ENCODE data around the gene CAMK1D. TPM values are rescaled to one million over a fixed set of nuclear protein-coding genes. Genes with fewer than 3 reads are reported as not detected.

CAMK1D gene
- total RNA-seq, 1 experiment from 2014 or later, result 10.2 TPM

GRCh38 chr10:12822893-12823170 lies 473.5 kb downstream of the CAMK1D start:
- DNase-seq (ENCODE audit: low spot score), result no peak
- Mint-ChIP-seq H3K4me3 (no peak overlapping the region), H3K4me1 (peaks cover 11% of the 10 kb centered on the region), H3K27me3 (ENCODE audit: low read depth) (no peaks in the 10 kb centered on the region), H3K9me3 (no peaks in the 10 kb centered on the region), H3K27ac (no peak overlapping the region), H3K36me3 (no peaks in the 10 kb centered on the region)
- ChIA-PET CTCF (interaction anchor here (0.9 to 1.4 kb wide), 4 partner anchors 13 to 79 kb away, joined by 3 to 5 read pairs (median 3); no protein-coding TSS in a partner anchor), POLR2A (no interaction called here)
- TF ChIP-seq PRRX2 (CRISPR knock-in tag; IDR thresholded peaks at IDR 0.05) (no peak), E2F1 (CRISPR knock-in tag; IDR thresholded peaks at IDR 0.05) (no peak), ATF3 (CRISPR knock-in tag; conservative IDR thresholded peaks at IDR 0.05) (no peak), NFYB (CRISPR knock-in tag; conservative IDR thresholded peaks at IDR 0.05; ENCODE audit: low read depth) (no peak), TP53 (CRISPR knock-in tag; IDR thresholded peaks at IDR 0.05) (no peak), MYBL2 (CRISPR knock-in tag; IDR thresholded peaks at IDR 0.05) (no peak), ZNF219 (CRISPR knock-in tag; IDR thresholded peaks at IDR 0.05; ENCODE audit: borderline replicate concordance) (no peak), NR3C1 (CRISPR knock-in tag; conservative IDR thresholded peaks at IDR 0.05; ENCODE audit: low read depth) (no peak), ZNF121 (CRISPR knock-in tag; IDR thresholded peaks at IDR 0.05) (no peak), ERG (CRISPR knock-in tag; IDR thresholded peaks at IDR 0.05) (no peak), OVOL2 (CRISPR knock-in tag; IDR thresholded peaks at IDR 0.05; ENCODE audit: borderline replicate concordance) (no peak), E2F4 (CRISPR knock-in tag; IDR thresholded peaks at IDR 0.05; ENCODE audit: borderline replicate concordance, low read depth) (no peak), JUN (CRISPR knock-in tag; IDR thresholded peaks at IDR 0.05) (no peak), ZNF138 (CRISPR knock-in tag; conservative IDR thresholded peaks at IDR 0.05) (no peak)
- no peak for ATAC-seq

GRCh38 chr10:12823328-12823727 lies 474.0 kb downstream of the CAMK1D start:
- Mint-ChIP-seq H3K4me3 (no peak overlapping the region), H3K27me3 (ENCODE audit: low read depth) (no peaks in the 10 kb centered on the region), H3K4me1 (peaks cover 11% of the 10 kb centered on the region), H3K36me3 (no peaks in the 10 kb centered on the region), H3K27ac (no peak overlapping the region), H3K9me3 (no peaks in the 10 kb centered on the region)
- POLR2A ChIA-PET, result no interaction called here
- no peak for ATAC-seq
- TF ChIP-seq TEAD1 (CRISPR knock-in tag; IDR thresholded peaks at IDR 0.05) (no peak), SP1 (CRISPR knock-in tag; conservative IDR thresholded peaks at IDR 0.05) (no peak), GRHL2 (CRISPR knock-in tag; IDR thresholded peaks at IDR 0.05; ENCODE audit: insufficient replicate concordance, severe bottlenecking) (no peak), ZSCAN18 (CRISPR knock-in tag; IDR thresholded peaks at IDR 0.05) (no peak), NFATC4 (CRISPR knock-in tag; IDR thresholded peaks at IDR 0.05) (no peak), EMX1 (CRISPR knock-in tag; IDR thresholded peaks at IDR 0.05) (no peak), FOXJ3 (CRISPR knock-in tag; IDR thresholded peaks at IDR 0.05; ENCODE audit: borderline replicate concordance) (no peak), ZNF281 (CRISPR knock-in tag; IDR thresholded peaks at IDR 0.05) (no peak), OVOL2 (CRISPR knock-in tag; IDR thresholded peaks at IDR 0.05; ENCODE audit: borderline replicate concordance) (no peak), ZBTB21 (CRISPR knock-in tag; IDR thresholded peaks at IDR 0.05; ENCODE audit: borderline replicate concordance) (no peak), MLX (CRISPR knock-in tag; IDR thresholded peaks at IDR 0.05) (no peak)
- DNase-seq (ENCODE audit: low spot score), result no peak
- CTCF ChIA-PET, result interaction anchor here (0.9 to 1.2 kb wide), 4 partner anchors 14 to 79 kb away, joined by 3 to 5 read pairs (median 3); no protein-coding TSS in a partner anchor

Data from WTC11 (cell line).